Occipital lobe (tissue), 2 donors: ENCODE results near the gene PCSK1N. TPM values are rescaled to one million over a fixed set of nuclear protein-coding genes. Genes with fewer than 3 reads are reported as not detected.

Source experiments
- DNase-seq: peaks from one replicate; lab custom pipeline; 2025; lab: John Stamatoyannopoulos, UW
- total RNA-seq: library from RNA; depleted of rRNA; stranded (reverse); fragments of >200 nt; gene quantifications from one replicate; pipeline ENCODE4 v1.2.3, GENCODE V29; 2014

The PCSK1N gene
- total RNA-seq, 1 donor from 2014 or later = 48.7 TPM

DNA sequence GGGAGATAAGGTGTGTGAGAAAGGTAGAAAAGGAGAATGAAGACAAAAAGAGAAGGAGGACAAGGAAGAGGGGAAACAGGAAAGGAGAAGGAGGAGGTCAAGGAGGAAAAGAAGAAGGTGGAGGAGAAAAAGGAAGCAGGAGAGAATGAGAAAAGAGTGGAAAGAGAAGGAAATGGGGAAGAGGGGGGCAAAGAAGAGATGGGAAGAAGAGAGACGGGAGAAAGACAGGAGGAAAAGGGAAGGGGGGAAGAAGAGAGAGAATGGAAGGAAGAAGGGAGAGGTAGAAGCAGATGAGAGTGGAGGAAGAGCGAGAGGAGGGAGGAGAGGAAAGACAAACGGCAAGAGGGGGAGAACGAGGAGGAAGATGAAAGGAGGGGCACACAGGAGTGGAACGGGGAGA lies 44.9 kb downstream of the PCSK1N start:
- DNase-seq = no peak

DNA sequence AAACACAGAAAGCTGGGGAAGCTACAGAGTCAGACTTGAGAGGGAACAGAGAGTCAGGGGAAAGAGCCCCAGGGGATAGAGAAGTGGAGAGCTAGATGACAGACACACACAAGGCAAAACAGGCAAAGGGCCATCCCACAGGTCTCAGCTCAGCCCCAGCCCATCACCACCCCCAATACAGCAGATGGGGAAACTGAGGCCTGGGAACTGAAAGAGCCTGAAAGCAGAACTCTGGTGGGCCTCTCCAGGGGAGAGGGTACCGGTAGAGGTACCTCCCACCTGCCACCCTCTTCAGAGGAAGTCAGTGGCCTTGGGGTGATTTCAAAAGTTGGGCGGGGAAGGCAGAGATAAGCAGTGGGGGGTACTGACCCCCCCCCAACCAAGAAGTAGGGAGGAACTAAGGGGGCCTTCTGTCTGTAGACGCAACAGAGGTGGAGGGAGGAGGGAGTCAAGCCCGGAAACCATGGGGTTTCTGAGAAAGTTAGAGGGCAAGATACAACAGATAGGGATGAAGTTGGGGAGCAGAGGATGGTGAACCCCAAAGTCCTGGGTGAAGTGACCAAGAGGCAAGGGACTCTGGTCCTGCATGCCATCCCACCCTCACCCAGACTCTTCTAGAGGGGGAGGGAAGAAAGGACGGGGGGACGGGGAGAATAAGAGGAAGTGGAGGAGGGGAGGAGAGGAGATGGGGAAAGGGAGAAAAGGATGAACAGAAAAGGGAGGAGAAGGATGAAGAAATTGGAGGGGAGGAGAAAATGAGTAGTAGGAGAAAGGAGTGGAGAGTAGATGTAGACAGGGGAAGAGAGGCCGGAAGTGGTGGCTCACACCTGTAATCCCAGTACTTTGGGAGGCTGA lies 45.8 kb downstream of the PCSK1N start:
- DNase-seq = no peak

DNA sequence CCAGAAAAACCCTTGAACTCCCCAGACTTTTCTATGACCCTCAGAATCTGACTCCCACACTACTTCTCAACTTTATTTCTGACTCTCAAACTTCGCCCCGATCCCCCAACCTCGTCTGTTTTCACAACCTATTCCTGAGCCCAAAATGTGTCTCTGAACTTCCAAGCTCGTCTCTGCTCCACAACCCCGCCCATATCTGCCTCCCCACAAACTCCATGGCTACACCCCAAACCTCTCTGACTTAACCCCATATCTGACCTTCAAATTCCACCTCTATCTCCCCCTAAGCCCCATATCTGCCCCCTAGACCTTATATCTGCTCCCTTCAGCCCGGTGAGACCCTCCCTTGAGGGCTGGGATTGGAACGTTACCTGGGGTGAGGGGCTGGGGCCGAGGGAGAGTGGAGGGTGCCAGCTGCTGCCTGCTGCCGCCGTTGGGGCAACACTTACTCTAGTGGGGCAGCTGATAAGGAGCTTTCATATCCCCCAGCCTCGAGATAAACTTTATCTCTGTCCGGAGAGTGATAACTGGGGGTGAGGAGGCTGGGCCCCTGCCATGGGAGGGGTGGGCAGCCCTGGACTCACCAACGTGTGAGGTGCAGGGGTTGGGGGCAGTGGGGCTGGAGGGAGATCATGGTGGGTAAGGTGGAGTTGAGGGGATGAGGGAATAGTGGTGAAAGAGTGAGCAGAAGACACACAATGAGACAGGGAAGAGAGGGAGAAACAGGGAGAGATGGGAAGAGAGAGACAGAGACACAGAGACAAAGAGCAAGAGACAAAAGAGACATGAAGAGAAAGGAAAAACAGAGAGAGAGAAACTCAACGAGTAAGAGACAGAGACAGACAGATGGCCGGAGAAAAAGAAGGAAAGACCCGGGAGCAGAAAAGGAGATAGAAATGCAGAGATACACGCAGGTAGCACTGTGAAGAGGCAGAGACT lies 47.6 kb downstream of the PCSK1N start:
- DNase-seq = no peak

DNA sequence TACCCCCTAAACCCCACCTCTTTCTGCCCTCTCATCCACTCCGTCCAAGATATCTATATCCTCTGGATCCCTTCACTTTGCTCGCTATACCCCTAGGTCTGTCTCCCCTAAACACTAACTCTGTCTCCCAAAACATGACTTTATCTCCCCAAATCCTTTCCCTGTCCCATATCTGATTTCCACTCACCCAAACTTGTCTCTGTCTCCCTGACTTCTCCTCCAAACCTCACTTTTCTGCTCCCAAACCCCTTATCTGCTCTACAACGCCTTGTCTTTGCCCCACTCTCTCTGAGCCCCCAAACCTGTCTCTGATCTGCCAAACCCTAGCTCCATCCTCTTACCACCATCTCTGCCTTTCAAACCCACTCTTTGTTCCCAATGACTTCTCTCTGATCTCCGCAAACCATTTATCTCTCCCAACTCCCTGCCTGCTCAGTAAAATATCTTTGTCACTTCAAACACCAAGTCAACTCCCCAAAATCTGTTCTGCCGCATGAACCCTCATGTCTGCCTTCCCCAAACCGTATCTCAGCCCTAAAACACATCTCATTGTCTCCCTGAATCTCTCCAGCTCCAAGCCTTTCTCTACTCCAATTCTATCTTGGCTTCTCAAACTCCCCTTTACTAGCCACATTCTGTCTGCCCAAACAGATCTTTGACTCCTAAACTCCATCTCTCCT lies 48.4 kb downstream of the PCSK1N start:
- DNase-seq = no peak

DNA sequence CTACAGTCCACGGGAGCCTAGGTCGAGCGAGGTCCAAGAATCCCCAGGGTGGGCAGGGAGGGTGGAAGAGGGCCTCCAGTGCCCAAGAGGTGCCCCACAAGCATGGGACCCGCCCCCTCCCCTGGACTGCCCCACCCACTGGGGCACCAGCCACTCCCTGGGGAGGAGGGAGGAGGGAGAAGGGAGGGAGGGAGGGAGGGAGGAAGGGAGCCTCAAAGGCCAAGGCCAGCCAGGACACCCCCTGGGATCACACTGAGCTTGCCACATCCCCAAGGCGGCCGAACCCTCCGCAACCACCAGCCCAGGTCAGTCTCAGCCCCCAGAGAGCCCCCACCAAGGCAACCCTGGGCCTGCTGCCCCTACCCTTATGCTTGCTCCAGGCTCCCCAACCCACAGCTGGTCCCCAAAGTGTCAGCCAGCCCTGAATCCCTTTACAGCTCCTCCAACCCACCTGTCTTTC lies 49.0 kb downstream of the PCSK1N start, which contains the start of gene GATA1:
GATA1 (plus strand) TSS at position 250 of the 460 bp plus-strand sequence. CDS start 4,520 bp downstream, outside the sequence.
- no peak for DNase-seq

DNA sequence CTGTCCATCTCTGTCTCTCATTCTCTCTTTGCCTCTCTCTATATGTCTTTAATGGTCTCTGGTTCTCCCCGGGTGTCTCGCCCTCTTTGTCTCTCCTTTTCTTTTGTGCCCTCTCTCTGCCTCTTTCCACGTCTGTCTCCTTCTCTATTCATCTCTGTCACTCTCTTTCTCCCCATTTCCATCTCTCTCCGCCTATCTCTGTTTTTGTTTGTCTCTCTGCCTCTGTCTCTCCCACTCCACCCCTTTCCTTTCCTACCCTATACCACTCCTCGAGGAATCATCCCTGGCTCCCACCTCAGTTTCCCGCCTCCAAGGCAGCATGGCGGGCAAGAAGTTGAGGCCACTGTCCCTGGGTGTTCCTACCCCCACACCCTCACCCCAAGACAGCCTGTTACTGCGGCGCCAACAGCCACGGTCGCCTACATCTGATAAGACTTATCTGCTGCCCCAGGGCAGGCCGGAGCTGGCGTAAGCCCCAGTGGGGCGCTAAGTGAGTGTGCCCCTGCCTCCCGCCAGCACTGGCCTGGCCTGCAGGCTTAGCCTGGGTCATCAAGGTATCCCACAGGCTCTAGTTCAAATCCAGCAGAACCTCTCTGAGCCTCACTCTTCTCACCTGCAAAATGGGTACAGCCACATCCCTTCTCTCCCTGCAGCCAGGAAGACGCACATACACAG lies 49.7 kb downstream of the PCSK1N start:
- DNase-seq = no peak

DNA sequence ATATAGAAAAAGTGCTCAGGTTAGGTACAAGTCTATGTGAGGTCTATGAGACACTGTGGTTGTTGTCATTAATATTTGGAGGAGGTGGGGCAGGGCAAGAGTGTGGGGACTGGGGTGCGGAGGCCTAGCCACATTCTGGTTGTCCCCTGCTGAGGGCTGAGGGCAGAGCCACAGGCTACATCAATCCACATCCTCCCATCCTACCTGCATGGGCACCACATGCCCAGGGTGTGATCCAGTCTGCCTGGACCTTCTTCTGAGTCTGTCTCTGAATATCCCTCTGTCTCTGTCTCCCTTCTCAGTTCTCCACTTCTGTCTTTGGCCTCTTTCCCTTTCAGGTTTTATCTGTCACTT lies 50.2 kb downstream of the PCSK1N start:
- no peak for DNase-seq

- no peak for DNase-seq
These were observed 50.7 kb downstream of the PCSK1N start for GRCh38 chrX:48784726-48785125.

DNA sequence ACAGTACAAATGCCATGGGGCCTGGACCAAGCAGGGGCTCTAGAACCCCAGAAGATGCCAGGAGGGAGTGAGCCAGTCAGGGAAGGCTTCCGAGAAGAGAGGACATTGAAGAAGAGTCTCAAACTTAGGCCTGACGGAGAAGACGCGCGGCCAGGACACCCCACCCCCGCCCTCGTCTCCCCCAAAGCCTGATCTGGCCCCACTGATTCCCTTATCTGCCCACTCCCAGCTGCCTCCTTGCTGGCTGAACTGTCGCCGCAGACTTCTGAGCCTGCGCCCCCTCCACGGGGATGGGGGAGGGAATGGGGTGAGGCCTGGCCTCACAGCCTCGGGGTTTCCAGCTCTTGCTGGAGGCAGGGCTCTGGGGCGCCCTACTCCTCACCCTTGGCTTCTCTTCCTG lies 52.6 kb downstream of the PCSK1N start:
- DNase-seq = no peak

- DNase-seq = no peak
These were observed 53.2 kb downstream of the PCSK1N start for GRCh38 chrX:48782216-48782615.

- no peak for DNase-seq
These were observed 53.7 kb downstream of the PCSK1N start for GRCh38 chrX:48781705-48782104.

Other genes with a start within 250 kb of the PCSK1N start
- gene WDR13, start 238.1 kb downstream of the PCSK1N start, total RNA-seq = 80.0 TPM
- 0.16 TPM for gene WAS, start 151.8 kb downstream of the PCSK1N start, total RNA-seq
- 2.8 TPM for gene SUV39H1, start 138.9 kb downstream of the PCSK1N start, total RNA-seq
- not detected for gene GLOD5, start 73.9 kb downstream of the PCSK1N start, total RNA-seq
- gene GATA1, start 49.0 kb downstream of the PCSK1N start, total RNA-seq = 0.31 TPM
- gene HDAC6, start 33.5 kb downstream of the PCSK1N start, total RNA-seq = 64.1 TPM
- not detected for gene ERAS, start 9.1 kb downstream of the PCSK1N start, total RNA-seq
- gene TIMM17B, start 62.2 kb upstream of the PCSK1N start, total RNA-seq = 27.9 TPM
- 26.8 TPM for gene PQBP1, start 62.3 kb upstream of the PCSK1N start, total RNA-seq
- gene SLC35A2, start 76.0 kb upstream of the PCSK1N start, total RNA-seq = 8.7 TPM
- gene PIM2, start 83.4 kb upstream of the PCSK1N start, total RNA-seq = 10.6 TPM
- 18.1 TPM for gene OTUD5, start 122.0 kb upstream of the PCSK1N start, total RNA-seq
- 1.1 TPM for gene KCND1, start 136.2 kb upstream of the PCSK1N start, total RNA-seq
- 29.9 TPM for gene GRIPAP1, start 166.7 kb upstream of the PCSK1N start, total RNA-seq
- 8.1 TPM for gene TFE3, start 207.7 kb upstream of the PCSK1N start, total RNA-seq
- gene CCDC120, start 223.4 kb upstream of the PCSK1N start, total RNA-seq = 2.0 TPM
- 3.0 TPM for gene PRAF2, start 238.4 kb upstream of the PCSK1N start, total RNA-seq
- gene WDR45, start 244.3 kb upstream of the PCSK1N start, total RNA-seq = 23.9 TPM